Measurements from ENCODE around the gene IMP4. TPM values are rescaled to one million over a fixed set of nuclear protein-coding genes. Genes with fewer than 3 reads are reported as not detected.

IMP4 gene
- total and polyA plus RNA-seq, 2 of the 4 experiments (the other 2 are of a cell fraction) = 154 to 169 TPM

DNA sequence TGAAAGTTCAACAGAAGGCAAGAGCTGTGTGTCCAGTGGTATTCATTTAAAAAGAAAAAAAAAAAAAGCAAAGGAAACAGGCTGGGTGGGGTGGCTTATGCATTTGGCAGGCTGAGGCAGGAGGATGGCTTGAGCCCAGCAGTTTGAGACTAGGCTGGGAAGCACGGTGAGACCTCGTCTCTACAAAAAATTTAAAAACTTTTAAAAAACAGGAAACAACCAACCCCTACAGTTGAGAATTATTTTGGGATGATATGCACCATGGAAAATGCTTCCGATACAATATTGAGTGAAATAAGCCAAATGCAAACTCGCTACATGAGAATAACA, 44.3 kb downstream of the IMP4 start:
- no peak overlapping the region for H2BK20ac ChIP-seq (ENCODE audit: low read depth, low read length)
- BruUV-seq (replicated peaks) = no TSS peak
- intact Hi-C loops (cut with micrococcal nuclease) = no loop called here
- DNase-seq (no peak), ATAC-seq (ENCODE audit: low read depth) (no peak)
- no peak overlapping the region for H2AK9ac ChIP-seq (replicated peaks; ENCODE audit: low read depth, low read length, poor library complexity)
- no peak overlapping the region for H3K56ac ChIP-seq (ENCODE audit: extremely low read depth, insufficient read depth, low read length)
- no peaks in the 10 kb centered on the region for H3K36me3 ChIP-seq (ENCODE audit: control insufficient read depth, insufficient read depth, low read length)
- no peak overlapping the region for H3K14ac ChIP-seq (replicated peaks; ENCODE audit: low read depth, low read length)
- peaks cover 6% of the 10 kb centered on the region for H3K4me1 ChIP-seq (ENCODE audit: control insufficient read depth, insufficient read depth, low read length)
- H3K27ac ChIP-seq (ENCODE audit: insufficient read depth, low read length) = no peak overlapping the region
- H3K4me2 ChIP-seq (ENCODE audit: low read depth, low read length) = no peak overlapping the region
- H2AFZ ChIP-seq (replicated peaks; ENCODE audit: low read length, poor library complexity) = no peak overlapping the region
- in situ Hi-C loops (cut with MboI; ENCODE audit: low sequenced_read_pairs) = no loop called here
- no peak overlapping the region for H3K4ac ChIP-seq (ENCODE audit: low read depth, low read length)
- H2BK120ac ChIP-seq (ENCODE audit: low read depth, low read length) = no peak overlapping the region
- H3K9me3 ChIP-seq (ENCODE audit: control insufficient read depth, insufficient read depth, low read length) = no peaks in the 10 kb centered on the region
- no peaks in the 10 kb centered on the region; the same call in 1 of the 2 replicates for H3K9me1 ChIP-seq (ENCODE audit: insufficient read depth, low read length)
- no peaks in the 10 kb centered on the region for H4K20me1 ChIP-seq (ENCODE audit: insufficient read depth, low read length)
- no CpG with 5 or more reads among the region's 4 CpGs for WGBS, 2 experiments (ENCODE audit: extremely low coverage in 2 of 2, insufficient read length in 1 of 2)
- no peak overlapping the region for H3K23ac ChIP-seq (ENCODE audit: low read depth, low read length)
- peaks cover 7 to 13% of the 10 kb centered on the region in 2 experiments; a peak in 3 of 4 replicates for H3K79me1 ChIP-seq (ENCODE audit: low read depth in 1 of 2, low read length in 2 of 2)
- no peak overlapping the region for H2BK15ac ChIP-seq (ENCODE audit: low read depth, low read length)
- no peak overlapping the region for H2BK5ac ChIP-seq (ENCODE audit: low read depth, low read length, poor library complexity, severe bottlenecking)
- dilution Hi-C loops (cut with HindIII; ENCODE audit: low sequenced_read_pairs, unreplicated experiment) = no loop called here
- H3K18ac ChIP-seq (ENCODE audit: low read depth, low read length) = no peak overlapping the region
- H2AK5ac ChIP-seq (ENCODE audit: low read depth, low read length) = no peak overlapping the region
- POLR2A ChIA-PET (ENCODE audit: unreplicated experiment) = no interaction called here
- no peak overlapping the region for H4K5ac ChIP-seq (ENCODE audit: low read depth, low read length)
- H3K27me3 ChIP-seq (ENCODE audit: control insufficient read depth, insufficient read depth, low read length) = no peaks in the 10 kb centered on the region
- no peak overlapping the region for H3K9ac ChIP-seq (ENCODE audit: low read depth, low read length)
- no peak overlapping the region for H4K8ac ChIP-seq (ENCODE audit: low read depth in 2 of 2, low read length in 2 of 2)
- CTCF ChIA-PET = no interaction called here
- H4K91ac ChIP-seq (ENCODE audit: insufficient read depth, low read depth, low read length) = no peak overlapping the region
- H3K4me3 ChIP-seq (ENCODE audit: insufficient read depth, low read depth, low read length) = no peak overlapping the region
- TF ChIP-seq USF2 (IDR thresholded peaks at IDR 0.05; ENCODE audit: low read depth, low read length) (no peak), FOS (IDR thresholded peaks at IDR 0.05; ENCODE audit: low read depth, low read length) (no peak), MXI1 (IDR thresholded peaks at IDR 0.05; ENCODE audit: borderline replicate concordance, low read depth, low read length) (no peak), CEBPB (IDR thresholded peaks at IDR 0.05; ENCODE audit: low read depth, low read length) (no peak), SMC3 (IDR thresholded peaks at IDR 0.05; ENCODE audit: low read depth, low read length) (no peak), NFE2L2 (IDR thresholded peaks at IDR 0.05; ENCODE audit: low read depth, low read length) (no peak), RAD21 (IDR thresholded peaks at IDR 0.05; ENCODE audit: low read length) (no peak), POLR2A (IDR thresholded peaks at IDR 0.05; ENCODE audit: low read depth, low read length) (no peak), CHD1 (IDR thresholded peaks at IDR 0.05; ENCODE audit: low read depth, low read length) (no peak), RCOR1 (IDR thresholded peaks at IDR 0.05; ENCODE audit: insufficient replicate concordance, low read length) (no peak), RFX5 (IDR thresholded peaks at IDR 0.05; ENCODE audit: low read depth, low read length) (no peak), MAZ (IDR thresholded peaks at IDR 0.05; ENCODE audit: borderline replicate concordance, low read depth, low read length) (no peak), BHLHE40 (IDR thresholded peaks at IDR 0.05; ENCODE audit: low read depth, low read length) (no peak), MAFK (IDR thresholded peaks at IDR 0.05; ENCODE audit: low read depth, low read length) (no peak), ELK1 (IDR thresholded peaks at IDR 0.05; ENCODE audit: borderline replicate concordance, low read depth, low read length) (no peak)
- TF ChIP-seq, protein P1, sequence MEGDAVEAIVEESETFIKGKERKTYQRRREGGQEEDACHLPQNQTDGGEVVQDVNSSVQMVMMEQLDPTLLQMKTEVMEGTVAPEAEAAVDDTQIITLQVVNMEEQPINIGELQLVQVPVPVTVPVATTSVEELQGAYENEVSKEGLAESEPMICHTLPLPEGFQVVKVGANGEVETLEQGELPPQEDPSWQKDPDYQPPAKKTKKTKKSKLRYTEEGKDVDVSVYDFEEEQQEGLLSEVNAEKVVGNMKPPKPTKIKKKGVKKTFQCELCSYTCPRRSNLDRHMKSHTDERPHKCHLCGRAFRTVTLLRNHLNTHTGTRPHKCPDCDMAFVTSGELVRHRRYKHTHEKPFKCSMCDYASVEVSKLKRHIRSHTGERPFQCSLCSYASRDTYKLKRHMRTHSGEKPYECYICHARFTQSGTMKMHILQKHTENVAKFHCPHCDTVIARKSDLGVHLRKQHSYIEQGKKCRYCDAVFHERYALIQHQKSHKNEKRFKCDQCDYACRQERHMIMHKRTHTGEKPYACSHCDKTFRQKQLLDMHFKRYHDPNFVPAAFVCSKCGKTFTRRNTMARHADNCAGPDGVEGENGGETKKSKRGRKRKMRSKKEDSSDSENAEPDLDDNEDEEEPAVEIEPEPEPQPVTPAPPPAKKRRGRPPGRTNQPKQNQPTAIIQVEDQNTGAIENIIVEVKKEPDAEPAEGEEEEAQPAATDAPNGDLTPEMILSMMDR (conservative IDR thresholded peaks at IDR 0.05; ENCODE audit: low read depth, low read length) = no peak
